GM21737 (cell line): ENCODE measurements around the gene OR4A5.
"Not testable (repeated sequence)": the region's sequence is repeated elsewhere in the genome, so short reads cannot be mapped to it uniquely, and the experiment has no call there.

ENCODE experiments used
- ATAC-seq: cut with Tn5 transposase; IDR thresholded peaks from one replicate; pipeline ENCODE4 v1.9.1; 2021; ENCODE audit warnings: mild to moderate bottlenecking, moderate library complexity; ENCODE audit not compliant: unreplicated experiment

Gene OR4A5, protein sequence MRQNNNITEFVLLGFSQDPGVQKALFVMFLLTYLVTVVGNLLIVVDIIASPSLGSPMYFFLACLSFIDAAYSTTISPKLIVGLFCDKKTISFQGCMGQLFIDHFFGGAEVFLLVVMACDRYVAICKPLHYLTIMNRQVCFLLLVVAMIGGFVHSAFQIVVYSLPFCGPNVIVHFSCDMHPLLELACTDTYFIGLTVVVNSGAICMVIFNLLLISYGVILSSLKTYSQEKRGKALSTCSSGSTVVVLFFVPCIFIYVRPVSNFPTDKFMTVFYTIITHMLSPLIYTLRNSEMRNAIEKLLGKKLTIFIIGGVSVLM

DNA sequence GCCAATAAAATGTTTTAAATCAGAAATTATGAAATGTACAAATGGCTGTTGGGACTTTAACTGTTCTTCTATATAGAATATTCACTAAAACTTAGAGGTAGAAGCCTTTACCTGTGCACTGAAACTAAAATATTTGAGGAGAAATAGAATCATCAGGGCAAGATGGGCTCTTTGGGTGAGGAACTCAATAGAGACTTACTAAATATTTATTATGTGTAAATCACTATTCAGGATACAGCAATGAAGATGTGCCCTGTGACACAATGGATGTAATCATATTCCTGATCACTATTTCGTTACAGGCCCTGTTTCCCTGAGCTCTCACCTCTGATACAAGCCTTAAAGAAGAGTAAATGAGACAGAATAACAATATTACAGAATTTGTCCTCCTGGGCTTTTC lies at the start of gene OR4A5:
TSS of gene OR4A5 (plus strand) at position 301 of the 400 bp plus-strand sequence. CDS start at position 354, 53 bp downstream.
- not testable (repeated sequence) for ATAC-seq

GRCh38 chr11:54720094-54720493 lies 13.5 kb downstream of the OR4A5 start:
- not testable (repeated sequence) for ATAC-seq
